Stimulated activated CD8-positive, alpha-beta memory T cell treated with anti-CD3 and anti-CD28 coated beads, Interleukin-4, amount 100 ng/mL, for 48 hours (primary cell): ENCODE results near the gene SUPT3H.
A peak's percentile ranks its signal among the peaks of the same experiment; 100 is the strongest.
"Not testable (repeated sequence)": the region's sequence is repeated elsewhere in the genome, so short reads cannot be mapped to it uniquely, and the experiment has no call there.

ENCODE experiments used
- DNase-seq: peaks from one replicate; pipeline ENCODE4 v3.0.0-alpha.2; 2020

SUPT3H gene

DNA sequence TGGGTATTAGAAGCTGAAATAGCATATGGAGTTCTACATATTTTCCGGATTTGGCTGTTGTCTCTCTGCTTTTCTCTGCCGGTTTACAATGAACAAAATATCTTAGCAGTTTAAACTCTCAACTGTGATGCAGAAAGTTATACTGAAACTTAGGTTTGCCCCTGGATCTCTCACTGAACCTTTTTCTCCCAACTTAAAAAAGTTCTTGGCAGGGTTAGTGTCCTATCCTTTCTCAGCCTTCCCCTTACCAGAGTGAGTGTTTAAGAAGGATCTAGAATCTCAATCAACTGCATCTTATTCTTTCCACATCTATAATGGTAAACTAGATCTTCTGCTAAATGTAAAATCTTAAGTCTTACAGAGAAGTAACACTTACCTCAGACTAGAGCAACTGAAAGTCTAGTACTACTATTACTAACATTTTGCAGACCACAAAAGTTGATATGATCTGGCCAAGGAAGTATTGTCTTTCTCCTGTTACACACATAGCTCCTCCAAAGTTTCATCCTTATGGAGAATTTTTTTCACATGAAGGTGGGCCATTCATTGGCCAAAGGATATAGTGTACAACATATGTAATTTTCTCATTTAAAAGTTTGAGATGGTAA lies 441.9 kb downstream of the SUPT3H start:
- DNase-seq: no peak

- no peak for DNase-seq
These were observed 444.6 kb downstream of the SUPT3H start for GRCh38 chr6:44933108-44933507.

DNA sequence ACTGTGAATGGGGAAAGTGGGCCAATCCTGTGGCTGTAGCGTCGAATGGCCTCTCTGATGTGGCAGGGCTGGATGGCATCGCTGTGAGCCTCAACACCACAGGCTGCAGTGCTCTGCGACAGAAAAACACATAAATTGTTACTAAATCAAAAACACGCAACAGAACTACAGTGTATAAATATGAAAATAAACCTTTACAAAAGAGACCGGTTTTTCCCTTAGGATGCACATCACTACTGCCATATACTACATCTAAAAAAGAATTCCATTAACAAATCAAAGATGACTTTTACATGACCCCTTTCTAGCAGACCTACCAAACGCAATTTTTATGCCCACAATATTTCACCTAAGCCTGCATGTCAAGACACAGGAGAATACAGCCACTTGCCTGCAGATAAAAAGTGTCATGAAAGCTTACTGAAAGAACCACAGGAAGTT lies 445.1 kb downstream of the SUPT3H start:
- peak; percentile 52 for DNase-seq

DNA sequence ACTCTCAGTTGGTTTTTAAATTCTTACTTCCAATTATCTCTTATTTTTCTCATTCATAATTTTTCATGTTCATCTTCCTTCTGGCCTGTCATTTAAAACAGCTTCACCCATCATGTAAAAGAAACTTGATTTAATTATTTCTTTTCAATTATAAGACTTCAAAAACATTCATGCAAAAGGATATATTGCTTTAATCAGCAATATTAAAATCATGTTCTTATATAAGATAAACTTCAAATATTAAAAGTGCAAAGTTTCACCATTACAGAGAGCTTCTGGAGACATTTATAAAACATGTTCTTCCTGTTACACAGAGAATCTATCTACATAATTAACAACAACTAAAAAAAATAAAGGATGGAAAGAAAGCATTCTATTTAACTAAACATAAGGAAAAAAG lies 446.3 kb downstream of the SUPT3H start:
- DNase-seq: no peak

DNA sequence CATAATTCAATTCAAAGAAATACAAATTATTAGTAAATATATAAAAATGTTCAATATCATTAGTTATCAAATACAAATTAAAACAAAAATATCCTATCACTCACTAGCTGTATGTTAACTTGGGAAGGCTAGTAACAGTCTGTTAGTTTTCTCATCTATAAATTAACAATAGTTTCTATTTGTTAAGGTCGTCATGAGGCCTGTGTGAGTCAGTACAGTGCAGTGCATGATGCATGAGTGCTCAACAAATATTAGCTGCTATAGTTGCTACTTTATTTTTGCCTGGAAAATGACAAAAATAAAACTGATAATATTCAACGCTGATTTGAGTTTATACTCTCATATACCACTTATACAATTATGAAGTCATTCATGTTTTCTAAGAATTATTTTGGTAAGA lies 451.2 kb downstream of the SUPT3H start:
- no peak for DNase-seq

DNA sequence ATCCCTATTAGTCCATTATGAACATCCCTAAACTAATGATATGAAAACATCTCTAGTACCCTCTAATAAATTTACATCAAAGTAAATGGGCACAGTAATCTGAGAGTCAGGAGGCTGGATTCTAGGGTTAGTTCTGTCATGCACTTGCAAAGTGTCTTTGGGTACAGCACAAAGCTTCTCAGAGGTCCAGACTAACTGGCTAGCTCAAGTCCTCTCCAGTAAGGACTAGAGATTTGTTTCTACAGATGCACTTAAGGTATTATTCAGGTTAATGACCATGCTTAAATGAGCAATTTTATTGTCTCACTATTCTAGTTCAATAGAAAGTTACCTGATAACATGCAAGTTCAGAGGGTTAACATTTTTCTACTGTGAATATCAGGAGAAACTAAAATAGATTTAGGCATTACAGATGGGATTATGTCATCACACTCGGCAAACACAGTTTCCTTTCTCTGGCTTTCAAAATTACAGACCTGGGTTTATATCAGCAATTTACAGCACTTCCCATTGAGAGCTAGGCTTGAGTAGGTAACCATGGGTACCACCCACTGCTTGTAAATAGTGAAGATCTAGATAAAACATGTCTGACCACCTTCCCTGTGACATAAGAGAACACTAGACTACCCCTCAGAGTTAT lies 452.5 kb downstream of the SUPT3H start:
- no peak for DNase-seq

- DNase-seq: no peak
These were observed 454.3 kb downstream of the SUPT3H start for GRCh38 chr6:44923444-44923843.

DNA sequence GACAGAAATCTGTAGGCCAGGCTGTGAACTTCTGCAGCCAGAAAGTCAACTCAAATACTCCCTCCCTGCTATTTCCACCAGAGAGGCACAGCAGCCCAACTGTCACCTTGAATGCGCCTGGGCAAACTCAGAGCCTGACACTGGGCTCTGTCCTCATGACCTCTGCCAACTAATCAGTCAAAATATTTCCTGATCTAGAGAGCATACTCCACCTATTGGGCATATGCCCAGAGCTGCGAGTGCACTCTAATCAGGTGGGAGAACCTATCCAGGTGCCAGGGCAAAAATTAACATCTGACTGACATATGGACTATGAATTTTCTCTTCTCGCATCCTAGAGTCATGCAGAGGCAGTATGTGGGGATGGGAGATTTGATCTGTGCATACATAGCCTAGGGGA lies 455.9 kb downstream of the SUPT3H start:
- DNase-seq: no peak

DNA sequence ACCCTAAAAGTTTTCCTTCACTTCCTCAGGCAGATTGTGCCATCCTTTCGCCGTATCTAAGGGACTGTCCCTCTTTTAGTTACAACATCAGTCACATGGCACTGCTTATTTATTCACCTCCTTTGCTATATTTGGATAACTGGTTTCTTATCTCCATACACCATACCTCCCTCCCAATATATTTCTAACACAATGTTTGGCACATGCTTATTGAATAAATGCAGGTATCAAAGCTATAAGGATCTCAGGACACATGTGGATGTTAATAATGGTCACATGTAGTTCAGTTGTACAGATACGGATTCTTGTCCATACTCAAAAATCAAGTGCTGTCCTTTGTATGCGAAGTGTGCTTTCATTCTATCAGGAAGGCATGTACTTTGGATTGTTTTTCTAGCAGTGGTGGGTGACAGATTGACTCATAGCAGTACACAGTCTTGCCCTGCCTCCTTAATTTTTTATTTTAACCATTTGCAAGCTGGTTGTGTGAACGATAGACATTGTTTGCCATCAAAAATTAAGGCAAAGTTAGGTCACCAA lies 456.7 kb downstream of the SUPT3H start:
- no peak for DNase-seq

GRCh38 chr6:44918671-44919296 lies 458.9 kb downstream of the SUPT3H start:
- DNase-seq: no peak

GRCh38 chr6:44917430-44917829 lies 460.3 kb downstream of the SUPT3H start:
- no peak for DNase-seq

- DNase-seq: no peak
These were observed 462.6 kb downstream of the SUPT3H start for GRCh38 chr6:44915111-44915510.

GRCh38 chr6:44914141-44914540 lies 463.6 kb downstream of the SUPT3H start:
- DNase-seq: no peak

GRCh38 chr6:44906761-44907160 lies 471.0 kb downstream of the SUPT3H start:
- no peak for DNase-seq

- not testable (repeated sequence) for DNase-seq
These were observed 477.4 kb downstream of the SUPT3H start for GRCh38 chr6:44900358-44900757.

- DNase-seq: no peak
These were observed 479.3 kb downstream of the SUPT3H start for GRCh38 chr6:44898296-44898930.

DNA sequence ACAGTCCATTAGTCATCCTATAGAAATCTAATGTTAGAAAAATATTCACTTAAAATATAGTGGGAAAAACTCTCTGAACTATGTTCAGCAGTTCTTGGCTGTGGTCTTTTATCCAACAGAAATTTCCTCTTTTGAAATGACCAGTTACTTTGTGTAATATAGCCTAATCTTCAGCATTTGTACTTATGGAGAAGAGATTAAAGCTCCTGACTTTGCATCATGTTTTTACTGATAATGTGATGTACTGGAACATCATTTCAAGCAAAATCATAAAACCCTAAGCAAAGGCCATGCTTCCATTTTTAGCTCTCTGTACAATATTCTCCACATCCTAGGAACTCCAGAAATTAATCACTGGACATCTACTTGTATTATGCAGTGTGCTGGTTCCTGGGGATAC lies 480.4 kb downstream of the SUPT3H start:
- no peak for DNase-seq

- no peak for DNase-seq
These were observed 481.0 kb downstream of the SUPT3H start for GRCh38 chr6:44896701-44897100.

- no peak for DNase-seq
These were observed 485.2 kb downstream of the SUPT3H start for GRCh38 chr6:44892579-44892978.

GRCh38 chr6:44879071-44879470 lies 498.7 kb downstream of the SUPT3H start:
- DNase-seq: not testable (repeated sequence)

DNA sequence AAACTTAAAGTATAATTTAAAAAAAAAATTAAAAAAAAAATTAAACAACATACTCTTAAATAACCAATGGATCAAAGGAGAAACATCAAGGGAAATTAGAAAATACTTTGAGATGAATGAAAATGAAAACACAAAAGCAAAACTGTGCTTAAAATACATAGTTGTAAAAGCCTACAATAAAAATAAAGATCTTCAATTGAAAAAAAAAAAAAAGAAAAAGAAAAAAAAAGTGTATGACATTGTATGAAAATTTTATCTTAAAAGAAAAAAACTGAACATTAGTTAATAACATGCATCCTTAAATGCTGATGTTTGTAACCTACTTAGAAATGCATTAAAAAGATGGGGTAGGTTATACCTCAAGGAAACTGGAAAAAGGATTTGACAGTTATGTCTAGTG lies 501.1 kb downstream of the SUPT3H start:
- DNase-seq: not testable (repeated sequence)

GRCh38 chr6:44869321-44869897 lies 508.3 kb downstream of the SUPT3H start:
- peak; percentile 32 for DNase-seq

DNA sequence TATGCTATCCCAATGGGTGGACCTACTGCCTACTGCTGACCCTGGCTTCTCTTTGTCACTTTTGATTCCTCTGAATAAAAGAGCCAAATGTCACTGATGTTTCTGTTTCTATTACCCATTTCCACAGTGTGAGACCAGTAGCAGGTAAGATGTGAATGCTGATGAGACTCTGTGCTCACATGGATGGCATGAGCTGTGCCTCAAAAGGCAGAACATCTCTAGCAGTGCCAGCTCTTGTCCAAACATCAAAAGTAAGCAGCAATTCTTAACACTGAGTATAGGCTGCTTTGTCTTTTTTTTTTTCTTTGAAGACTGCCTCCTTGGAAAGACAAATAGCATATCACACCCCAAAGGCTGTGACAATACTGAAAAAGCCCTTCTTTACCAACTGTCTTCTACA lies 508.8 kb downstream of the SUPT3H start:
- no peak for DNase-seq
